IMR-90 (cell line): Measurements from ENCODE around the gene LMO1. TPM values are rescaled to one million over a fixed set of nuclear protein-coding genes. Genes with fewer than 3 reads are reported as not detected.

Experiments
- ATAC-seq: fragments of 200-7000 bp; cut with Tn5 transposase; 2 replicates; pipeline ENCODE4 v1.9.1; 2020; ENCODE audit warnings: low read depth, mild to moderate bottlenecking, moderate library complexity
- BruUV-seq: library from RNA; stranded (reverse); fragments of 400-500 nt; replicated peaks from 2 replicates; lab custom pipeline; 2021; lab: Mats Ljungman, UMichigan
- CTCF ChIA-PET: fragments of 300-600 bp; formaldehyde crosslinking; extraction: SDS; loops from one replicate; lab custom pipeline; 2021; ENCODE audit warnings: antibody characterized with exemption; lab: Yijun Ruan, JAX
- POLR2A ChIA-PET: fragments of 300-600 bp; sonication (Branson Sonifier 250); formaldehyde crosslinking; loops from one replicate; lab custom pipeline; 2022; ENCODE audit warnings: antibody characterized with exemption; ENCODE audit not compliant: unreplicated experiment; lab: Charles Lee
- DNase-seq: peaks from one replicate; pipeline ENCODE4 v3.0.0; 2013
- H2AFZ ChIP-seq: replicated peaks from 2 replicates; pipeline ENCODE3; 2013; ENCODE audit warnings: low read length, mild to moderate bottlenecking; ENCODE audit not compliant: poor library complexity
- H2AK5ac ChIP-seq: 2 replicates; pipeline ENCODE4 v1.6.1; 2013; ENCODE audit warnings: low read depth, low read length, inconsistent platforms
- H2AK9ac ChIP-seq: replicated peaks from 2 replicates; pipeline ENCODE3; 2013; ENCODE audit warnings: mild to moderate bottlenecking, low read depth, low read length, moderate library complexity; ENCODE audit not compliant: poor library complexity
- H2BK120ac ChIP-seq: 2 replicates; pipeline ENCODE4 v1.6.1; 2013; ENCODE audit warnings: low read depth, low read length, inconsistent platforms
- H2BK15ac ChIP-seq: 3 replicates; pipeline ENCODE4 v1.6.1; 2013; ENCODE audit warnings: low read depth, low read length, inconsistent platforms
- H2BK20ac ChIP-seq: 2 replicates; pipeline ENCODE4 v1.6.1; 2013; ENCODE audit warnings: low read depth, mild to moderate bottlenecking, inconsistent platforms, low read length, moderate library complexity
- H2BK5ac ChIP-seq: 2 replicates; pipeline ENCODE4 v1.6.1; 2013; ENCODE audit warnings: mild to moderate bottlenecking, low read depth, low read length, inconsistent platforms; ENCODE audit not compliant: poor library complexity, severe bottlenecking
- H3K14ac ChIP-seq: replicated peaks from 2 replicates; pipeline ENCODE4 v1.6.1; 2013; ENCODE audit warnings: low read depth, low read length, inconsistent platforms
- H3K18ac ChIP-seq: 2 replicates; pipeline ENCODE4 v1.6.1; 2013; ENCODE audit warnings: low read depth, low read length, control low read depth
- H3K23ac ChIP-seq: 2 replicates; pipeline ENCODE4 v1.6.1; 2013; ENCODE audit warnings: low read depth, low read length, inconsistent platforms
- H3K27ac ChIP-seq: 2 replicates; pipeline ENCODE4 v1.5.1; 2013; ENCODE audit warnings: mild to moderate bottlenecking, control low read depth, low read length; ENCODE audit not compliant: insufficient read depth
- H3K27me3 ChIP-seq: 2 replicates; pipeline ENCODE4 v1.6.1; 2013; ENCODE audit warnings: low read length; ENCODE audit not compliant: control insufficient read depth, insufficient read depth
- H3K36me3 ChIP-seq: 2 replicates; pipeline ENCODE4 v1.6.1; 2013; ENCODE audit warnings: low read length, mixed read lengths; ENCODE audit not compliant: control insufficient read depth, insufficient read depth
- H3K4ac ChIP-seq: 2 replicates; pipeline ENCODE4 v1.6.1; 2013; ENCODE audit warnings: low read depth, low read length, inconsistent platforms
- H3K4me1 ChIP-seq: 2 replicates; pipeline ENCODE4 v1.6.1; 2013; ENCODE audit warnings: low read length, mixed read lengths; ENCODE audit not compliant: control insufficient read depth, insufficient read depth
- H3K4me2 ChIP-seq: 2 replicates; pipeline ENCODE4 v1.6.1; 2013; ENCODE audit warnings: low read depth, mild to moderate bottlenecking, control low read depth, low read length, moderate library complexity
- H3K4me3 ChIP-seq: 2 replicates; pipeline ENCODE4 v1.5.1; 2013; ENCODE audit warnings: low read depth, mild to moderate bottlenecking, control low read depth, low read length, moderate library complexity; ENCODE audit not compliant: insufficient read depth
- H3K56ac ChIP-seq: 2 replicates; pipeline ENCODE4 v1.6.1; 2013; ENCODE audit warnings: low read length, inconsistent platforms; ENCODE audit not compliant: insufficient read depth; ENCODE audit errors: extremely low read depth
- H3K79me1 ChIP-seq, 2 experiments: 2 replicates each; pipeline ENCODE4 v1.6.1; 2013; ENCODE audit warnings: low read length in 2 of 2, inconsistent platforms in 1 of 2, low read depth in 1 of 2
- H3K9ac ChIP-seq: 2 replicates; pipeline ENCODE4 v1.6.1; 2013; ENCODE audit warnings: low read depth, low read length, control low read depth
- H3K9me1 ChIP-seq: 2 replicates; pipeline ENCODE4 v1.6.1; 2013; ENCODE audit warnings: low read length, inconsistent platforms; ENCODE audit not compliant: insufficient read depth
- H3K9me3 ChIP-seq: 2 replicates; pipeline ENCODE4 v1.6.1; 2013; ENCODE audit warnings: low read length; ENCODE audit not compliant: control insufficient read depth, insufficient read depth
- H4K20me1 ChIP-seq: 2 replicates; pipeline ENCODE4 v1.6.1; 2013; ENCODE audit warnings: low read length, inconsistent platforms; ENCODE audit not compliant: insufficient read depth
- H4K5ac ChIP-seq: 2 replicates; pipeline ENCODE4 v1.6.1; 2013; ENCODE audit warnings: mild to moderate bottlenecking, low read depth, low read length, control low read depth
- H4K8ac ChIP-seq, 2 experiments: 2 replicates each; pipeline ENCODE4 v1.6.1; 2013; ENCODE audit warnings: low read depth in 2 of 2, low read length in 2 of 2, control low read depth in 1 of 2, inconsistent platforms in 1 of 2
- H4K91ac ChIP-seq: 2 replicates; pipeline ENCODE4 v1.6.1; 2013; ENCODE audit warnings: low read depth, low read length, inconsistent platforms; ENCODE audit not compliant: insufficient read depth
- BHLHE40 ChIP-seq: fragments of 150-350 bp; IDR thresholded peaks from 2 replicates; pipeline ENCODE4 v1.6.1; 2016; ENCODE audit warnings: mild to moderate bottlenecking, low read depth, low read length
- CEBPB ChIP-seq: IDR thresholded peaks from 2 replicates; pipeline ENCODE4 v1.6.1; 2012; ENCODE audit warnings: low read depth, low read length, improper control_type of control experiment
- CHD1 ChIP-seq: IDR thresholded peaks from 2 replicates; pipeline ENCODE4 v1.6.1; 2012; ENCODE audit warnings: low read depth, low read length, improper control_type of control experiment
- CTCF ChIP-seq: conservative IDR thresholded peaks from 2 replicates; pipeline ENCODE4 v1.5.1; 2012; ENCODE audit warnings: mild to moderate bottlenecking, low read depth, low read length, improper control_type of control experiment
- ELK1 ChIP-seq: fragments of 150-350 bp; IDR thresholded peaks from 2 replicates; pipeline ENCODE4 v1.6.1; 2016; ENCODE audit warnings: low read depth, mild to moderate bottlenecking, low read length, moderate library complexity, borderline replicate concordance
- FOS ChIP-seq: fragments of 150-350 bp; IDR thresholded peaks from 2 replicates; pipeline ENCODE4 v1.6.1; 2016; ENCODE audit warnings: low read depth, low read length
- MAFK ChIP-seq: IDR thresholded peaks from 2 replicates; pipeline ENCODE4 v1.6.1; 2012; ENCODE audit warnings: low read depth, low read length, improper control_type of control experiment
- MAZ ChIP-seq: IDR thresholded peaks from 2 replicates; pipeline ENCODE4 v1.6.1; 2012; ENCODE audit warnings: low read depth, mild to moderate bottlenecking, low read length, improper control_type of control experiment, moderate library complexity, borderline replicate concordance
- MXI1 ChIP-seq: IDR thresholded peaks from 2 replicates; pipeline ENCODE4 v1.6.1; 2012; ENCODE audit warnings: low read depth, mild to moderate bottlenecking, low read length, moderate library complexity, borderline replicate concordance
- NFE2L2 ChIP-seq: fragments of 150-350 bp; IDR thresholded peaks from 2 replicates; pipeline ENCODE4 v1.6.1; 2016; ENCODE audit warnings: low read depth, mild to moderate bottlenecking, low read length
- POLR2A ChIP-seq: IDR thresholded peaks from 2 replicates; pipeline ENCODE4 v1.6.1; 2012; ENCODE audit warnings: mild to moderate bottlenecking, low read depth, low read length
- RAD21 ChIP-seq: IDR thresholded peaks from 2 replicates; pipeline ENCODE4 v1.6.1; 2012; ENCODE audit warnings: low read length, improper control_type of control experiment
- RCOR1 ChIP-seq: IDR thresholded peaks from 2 replicates; pipeline ENCODE4 v1.6.1; 2012; ENCODE audit warnings: mild to moderate bottlenecking, low read length, improper control_type of control experiment; ENCODE audit not compliant: insufficient replicate concordance
- RFX5 ChIP-seq: IDR thresholded peaks from 2 replicates; pipeline ENCODE4 v1.8.0; 2012; ENCODE audit warnings: low read depth, mild to moderate bottlenecking, low read length, moderate library complexity
- SMC3 ChIP-seq: fragments of 150-350 bp; IDR thresholded peaks from 2 replicates; pipeline ENCODE4 v1.6.1; 2016; ENCODE audit warnings: low read depth, mild to moderate bottlenecking, antibody characterized with exemption, low read length, moderate library complexity
- USF2 ChIP-seq: fragments of 150-350 bp; IDR thresholded peaks from 2 replicates; pipeline ENCODE4 v1.6.1; 2017; ENCODE audit warnings: mild to moderate bottlenecking, antibody characterized with exemption, low read length, low read depth
- WGBS, 2 experiments: methylation state at CpG; one replicate each; pipeline versions ENCODE4 v1.1.5 to v1.1.7; 2013; ENCODE audit warnings: missing lambda C conversion rate in 2 of 2; ENCODE audit not compliant: insufficient read length in 1 of 2; ENCODE audit errors: extremely low coverage in 2 of 2; 5-methylcytosine and 5-hydroxymethylcytosine counted together
- dilution Hi-C: fragments of 300-500 bp; cut with HindIII; formaldehyde crosslinking; loops from one replicate; pipeline ENCODE4 v1.14.3; 2018; ENCODE audit warnings: low sequenced_read_pairs; ENCODE audit not compliant: unreplicated experiment
- in situ Hi-C: fragments of 300-500 bp; cut with MboI; formaldehyde crosslinking; loops from 3 replicates; pipeline ENCODE4 v1.14.3; 2019; ENCODE audit warnings: low sequenced_read_pairs, inconsistent platforms, mixed read lengths
- intact Hi-C: fragments of 100-400 bp; cut with micrococcal nuclease; formaldehyde crosslinking; loops from 2 replicates; pipeline ENCODE4 v1.10.0; 2022
- polyA plus RNA-seq, 3 experiments: library from polyadenylated mRNA; depleted of rRNA; stranded (reverse); fragments of >200 nt; gene quantifications; 2 replicates each; pipeline ENCODE4 v1.2.3, GENCODE V29; 2012; ENCODE audit warnings: low replicate concordance in 1 of 3
- total RNA-seq: library from RNA; depleted of rRNA; stranded (reverse); fragments of >200 nt; gene quantifications from 2 replicates; pipeline ENCODE4 v1.2.3, GENCODE V29; 2012

LMO1 gene
- total and polyA plus RNA-seq, 2 of the 4 experiments (the other 2 are of a cell fraction), result not detected

- TF ChIP-seq RFX5, result no peak
- TF ChIP-seq MXI1, result no peak
- no peak for TF ChIP-seq MAFK
- TF ChIP-seq SMC3, result no peak
- TF ChIP-seq NFE2L2, result no peak
- TF ChIP-seq CHD1, result no peak
- no peak for TF ChIP-seq RCOR1
- no peak for TF ChIP-seq BHLHE40
- TF ChIP-seq ELK1, result no peak
- no peak for TF ChIP-seq MAZ
- no peak for TF ChIP-seq USF2
- TF ChIP-seq RAD21, result no peak
- no peak for TF ChIP-seq POLR2A
- TF ChIP-seq FOS, result no peak
- no peak for TF ChIP-seq CEBPB
- no peak for TF ChIP-seq CTCF
- no peak overlapping the region for H3K9ac ChIP-seq
- no peaks in the 10 kb centered on the region for H3K36me3 ChIP-seq
- peaks cover 21% of the 10 kb centered on the region for H3K27me3 ChIP-seq
- in situ Hi-C loops, result no loop called here
- H4K5ac ChIP-seq, result no peak overlapping the region
- dilution Hi-C loops, result no loop called here
- no peak overlapping the region for H2BK120ac ChIP-seq
- DNase-seq, result no peak
- no CpG with 5 or more reads among the region's 3 CpGs for WGBS, 2 experiments
- no TSS peak for BruUV-seq
- no peak overlapping the region for H2BK20ac ChIP-seq
- no peak overlapping the region for H3K56ac ChIP-seq
- no peaks in the 10 kb centered on the region for H3K79me1 ChIP-seq
- intact Hi-C loops, result no loop called here
- no peak overlapping the region for H2BK15ac ChIP-seq
- H2AK5ac ChIP-seq, result no peak overlapping the region
- no peak overlapping the region for H3K23ac ChIP-seq
- no peak overlapping the region for H3K27ac ChIP-seq
- no peak overlapping the region for H3K4me2 ChIP-seq
- H2AK9ac ChIP-seq, result no peak overlapping the region
- no peak overlapping the region for H4K91ac ChIP-seq
- no peak overlapping the region for H2AFZ ChIP-seq
- H3K9me1 ChIP-seq, result no peaks in the 10 kb centered on the region
- ChIA-PET CTCF (no interaction called here), POLR2A (no interaction called here)
- ATAC-seq, result no peak
- no peaks in the 10 kb centered on the region for H3K9me3 ChIP-seq
- H4K8ac ChIP-seq, result no peak overlapping the region
- no peaks in the 10 kb centered on the region for H4K20me1 ChIP-seq
- H3K4me1 ChIP-seq, result no peaks in the 10 kb centered on the region
- H3K18ac ChIP-seq, result no peak overlapping the region
- no peak overlapping the region for H3K4ac ChIP-seq
- H2BK5ac ChIP-seq, result no peak overlapping the region
- no peak overlapping the region for H3K4me3 ChIP-seq
- no peak overlapping the region for H3K14ac ChIP-seq
Measured at GRCh38 chr11:8289492-8289918, 25.8 kb upstream of the LMO1 start.
